T-cell (primary cell): Measurements from ENCODE around the gene DNAAF5. TPM values are rescaled to one million over a fixed set of nuclear protein-coding genes. Genes with fewer than 3 reads are reported as not detected.
"Not testable (repeated sequence)": the region's sequence is repeated elsewhere in the genome, so short reads cannot be mapped to it uniquely, and the experiment has no call there.

ENCODE experiments used
- ATAC-seq, 4 experiments: fragments of 200-7000 bp in 3 of 4; fragments of 150-1000 bp in 1 of 4; cut with Tn5 transposase; replicated peaks in 1 of 4; 1 replicate in 3 of 4; 2 replicates in 1 of 4; pipeline ENCODE4 v1.10.0; 2021; ENCODE audit warnings: moderate library complexity in 3 of 4, mild to moderate bottlenecking in 2 of 4, moderate number of reproducible peaks in 1 of 4
- CTCF ChIA-PET, 2 donors: fragments of 300-600 bp; sonication (Branson Sonifier 250); formaldehyde crosslinking; loops; one replicate each; lab custom pipeline; 2022; ENCODE audit warnings: antibody characterized with exemption in 2 of 2; lab: Charles Lee
- POLR2A ChIA-PET, 2 donors: fragments of 300-600 bp; sonication (Branson Sonifier 250); formaldehyde crosslinking; loops; one replicate each; lab custom pipeline; 2022; ENCODE audit warnings: antibody characterized with exemption in 2 of 2; lab: Charles Lee
- DNase-seq, 35 experiments: peaks; one replicate each; pipeline versions ENCODE4 v3.0.0 to v3.0.0-alpha.2; 2013 to 2023
- H3K27ac ChIP-seq: one replicate; pipeline ENCODE4 v1.5.1; 2013; ENCODE audit warnings: low read length
- H3K27me3 ChIP-seq, 2 experiments: replicated peaks in 1 of 2; 1 replicate in 1 of 2; 2 replicates in 1 of 2; pipeline versions ENCODE4 v1.6.1 to v1.7.0; 2013; ENCODE audit warnings: low read length in 1 of 2, mixed read lengths in 1 of 2; ENCODE audit not compliant: control insufficient read depth in 2 of 2, insufficient read depth in 2 of 2; ENCODE audit errors: extremely low read depth in 1 of 2
- H3K36me3 ChIP-seq, 2 donors: 1 replicate in 1 of 2; 2 replicates in 1 of 2; pipeline versions ENCODE4 v1.6.1 to v1.7.0; 2013; ENCODE audit warnings: low read length in 1 of 2; ENCODE audit not compliant: control insufficient read depth in 2 of 2, insufficient read depth in 1 of 2; ENCODE audit errors: extremely low read depth in 1 of 2
- H3K4me1 ChIP-seq, 2 experiments: 1 replicate in 1 of 2; 2 replicates in 1 of 2; pipeline versions ENCODE4 v1.6.1 to v1.7.0; 2013; ENCODE audit warnings: low read length in 2 of 2, mixed read lengths in 1 of 2; ENCODE audit not compliant: insufficient read depth in 2 of 2, control insufficient read depth in 1 of 2; ENCODE audit errors: extremely low read depth in 1 of 2
- H3K4me3 ChIP-seq, 2 donors: 1 replicate in 1 of 2; 2 replicates in 1 of 2; pipeline versions ENCODE4 v1.5.1 to v1.7.0; 2013; ENCODE audit warnings: mild to moderate bottlenecking in 2 of 2, low read length in 1 of 2, moderate library complexity in 1 of 2; ENCODE audit not compliant: control insufficient read depth in 1 of 2; ENCODE audit errors: extremely low read depth in 1 of 2
- H3K9me3 ChIP-seq: 2 replicates; pipeline ENCODE4 v1.7.0; 2013
- H3K27ac Mint-ChIP-seq, 2 donors: one replicate each; pipeline ENCODE4 v1.8.0; 2020 to 2021; ENCODE audit warnings: mild to moderate bottlenecking in 2 of 2, mixed read lengths in 2 of 2
- H3K27me3 Mint-ChIP-seq, 2 donors: one replicate each; pipeline ENCODE4 v1.8.0; 2021 to 2022; ENCODE audit warnings: mixed read lengths in 2 of 2
- H3K36me3 Mint-ChIP-seq: one replicate; pipeline ENCODE4 v1.8.0; 2021; ENCODE audit warnings: mixed read lengths
- H3K4me1 Mint-ChIP-seq, 3 donors: one replicate each; pipeline ENCODE4 v1.8.0; 2020 to 2022; ENCODE audit warnings: mixed read lengths in 3 of 3, mild to moderate bottlenecking in 1 of 3
- H3K4me3 Mint-ChIP-seq, 3 donors: one replicate each; pipeline ENCODE4 v1.8.0; 2020 to 2022; ENCODE audit warnings: mild to moderate bottlenecking in 3 of 3, mixed read lengths in 3 of 3, moderate library complexity in 3 of 3
- H3K9me3 Mint-ChIP-seq, 3 donors: one replicate each; pipeline ENCODE4 v1.8.0; 2020 to 2022; ENCODE audit warnings: mixed read lengths in 3 of 3
- whole genome bisulfite sequencing: methylation state at CpG from one replicate; pipeline ENCODE4 v1.1.5; 2013; ENCODE audit warnings: missing lambda C conversion rate; ENCODE audit not compliant: insufficient coverage; 5-methylcytosine and 5-hydroxymethylcytosine counted together
- total RNA-seq, 35 experiments: library from RNA in 6 of 35; stranded (reverse) in 6 of 35; fragments of 120-200 nt in 1 of 35; gene quantifications; one replicate each; pipeline versions ENCODE4 v1.2.1 to v1.2.4 and lab custom pipeline; 2013 to 2026

DNAAF5 gene
- total RNA-seq, 5 donors from 2014 or later (not counting 1 experiment from before 2014, with no cell fraction given) = 12.8 to 21.4 (median 17.1) TPM

DNA sequence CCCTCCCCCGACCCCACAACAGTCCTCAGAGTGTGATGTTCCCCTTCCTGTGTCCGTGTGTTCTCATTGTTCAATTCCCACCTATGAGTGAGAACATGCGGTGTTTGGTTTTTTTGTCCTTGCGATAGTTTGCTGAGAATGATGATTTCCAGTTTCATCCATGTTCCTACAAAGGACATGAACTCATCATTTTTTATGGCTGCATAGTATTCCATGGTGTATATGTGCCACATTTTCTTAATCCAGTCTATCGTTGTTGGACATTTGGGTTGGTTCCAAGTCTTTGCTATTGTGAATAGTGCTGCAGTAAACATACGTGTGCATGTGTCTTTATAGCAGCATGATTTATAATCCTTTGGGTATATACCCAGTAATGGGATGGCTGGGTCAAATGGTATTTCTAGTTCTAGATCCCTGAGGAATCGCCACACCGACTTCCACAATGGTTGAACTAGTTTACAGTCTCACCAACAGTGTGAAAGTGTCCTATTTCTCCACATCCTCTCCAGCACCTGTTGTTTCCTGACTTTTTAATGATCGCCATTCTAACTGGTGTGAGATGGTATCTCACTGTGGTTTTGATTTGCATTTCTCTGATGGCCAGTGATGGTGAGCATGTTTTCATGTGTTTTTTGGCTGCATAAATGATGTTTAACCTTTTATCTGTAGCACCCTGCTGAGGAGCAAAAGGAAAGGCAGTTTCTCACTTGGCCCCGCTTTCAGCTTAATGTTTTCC, 70.1 kb downstream of the DNAAF5 start:
- H3K9me3 Mint-ChIP-seq, H3K36me3 ChIP-seq, H3K27ac Mint-ChIP-seq, H3K4me1 Mint-ChIP-seq, H3K4me3 ChIP-seq, H3K36me3 Mint-ChIP-seq, H3K27me3 ChIP-seq, POLR2A ChIA-PET, H3K4me3 Mint-ChIP-seq, H3K27me3 Mint-ChIP-seq, ATAC-seq, H3K9me3 ChIP-seq, H3K4me1 ChIP-seq, H3K27ac ChIP-seq, DNase-seq: not testable (repeated sequence)
- WGBS = 100% methylated on average over 1 of the region's 10 CpGs
- CTCF ChIA-PET = interaction anchor here in 1 of 2 donors (0.5 kb wide), 1 partner anchor 28 kb away, joined by 3 read pairs; no protein-coding TSS in a partner anchor

DNA sequence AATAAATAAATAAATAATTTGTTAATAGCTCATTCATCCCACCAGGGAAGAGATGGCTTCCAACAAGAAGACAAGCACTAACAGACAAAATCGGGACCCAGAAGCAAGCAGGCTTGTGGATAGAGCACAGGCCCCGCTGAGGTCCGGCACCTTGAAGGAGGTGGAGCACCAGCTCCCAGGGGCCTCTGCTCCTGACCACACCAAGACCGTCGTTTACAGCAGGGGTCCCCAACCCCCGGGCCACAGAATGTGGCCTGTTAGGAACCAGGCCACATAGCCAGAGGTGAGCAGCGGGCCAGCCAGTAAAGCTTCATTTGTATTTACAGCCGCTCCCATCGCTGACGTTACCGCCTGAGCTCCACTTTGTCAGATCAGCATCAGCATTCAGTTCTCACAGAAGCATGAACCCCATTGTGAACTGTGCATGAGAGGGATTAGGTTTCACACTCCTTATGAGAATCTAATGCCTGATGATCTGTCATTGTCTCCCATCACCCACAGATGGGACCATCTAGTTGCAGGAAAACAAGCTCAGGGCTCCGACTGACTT, 72.5 kb downstream of the DNAAF5 start:
- ChIA-PET CTCF (no interaction called here), POLR2A (no interaction called here)
- Histone ChIP-seq H3K4me3 (no peak overlapping the region), H3K27ac (no peak overlapping the region), H3K36me3 (no peaks in the 10 kb centered on the region), H3K27me3 (peaks cover 0 to 7% of the 10 kb centered on the region in 2 experiments), H3K4me1 (no peaks in the 10 kb centered on the region), H3K9me3 (no peaks in the 10 kb centered on the region)
- Mint-ChIP-seq H3K27ac (no peak overlapping the region), H3K9me3 (no peaks in the 10 kb centered on the region), H3K4me1 (no peaks in the 10 kb centered on the region), H3K4me3 (no peak overlapping the region), H3K36me3 (no peaks in the 10 kb centered on the region), H3K27me3 (no peaks in the 10 kb centered on the region)
- DNase-seq (no peak), ATAC-seq (no peak)
- WGBS = 98% methylated on average over 7 of the region's 12 CpGs

DNA sequence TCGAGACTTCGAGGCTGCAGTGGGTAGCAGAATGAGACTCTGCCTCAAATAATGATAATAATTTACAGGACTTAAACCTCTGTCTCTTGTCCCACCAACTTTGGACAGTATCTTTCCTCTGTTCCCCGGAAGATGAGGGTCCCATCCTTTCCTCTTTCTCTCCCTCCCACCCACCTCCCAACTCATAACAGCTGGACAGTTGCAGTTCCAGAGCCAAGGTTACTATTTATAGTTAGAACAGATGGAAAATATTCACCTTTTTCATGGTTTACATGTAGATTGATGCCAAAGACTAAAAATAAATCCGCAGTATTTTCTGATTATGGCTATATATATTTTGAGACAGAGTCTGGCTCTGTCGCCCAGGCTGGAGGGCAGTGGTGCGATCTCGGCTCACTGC, 74.2 kb downstream of the DNAAF5 start:
- no peak overlapping the region for H3K4me3 ChIP-seq
- peaks cover 0 to 7% of the 10 kb centered on the region in 2 experiments for H3K27me3 ChIP-seq
- no peak overlapping the region for H3K27ac ChIP-seq
- CTCF ChIA-PET = interaction anchor here in 1 of 2 donors (0.6 kb wide), 1 partner anchor 268 kb away, joined by 7 read pairs; no protein-coding TSS in a partner anchor
- Mint-ChIP-seq H3K4me1 (no peaks in the 10 kb centered on the region), H3K9me3 (no peaks in the 10 kb centered on the region), H3K4me3 (no peak overlapping the region), H3K27me3 (no peaks in the 10 kb centered on the region), H3K36me3 (no peaks in the 10 kb centered on the region), H3K27ac (no peak overlapping the region)
- POLR2A ChIA-PET = no interaction called here
- DNase-seq = no peak
- H3K9me3 ChIP-seq = no peaks in the 10 kb centered on the region
- no CpG with 5 or more reads among the region's 7 CpGs for WGBS
- no peak for ATAC-seq
- H3K4me1 ChIP-seq = no peaks in the 10 kb centered on the region
- H3K36me3 ChIP-seq = no peaks in the 10 kb centered on the region

DNA sequence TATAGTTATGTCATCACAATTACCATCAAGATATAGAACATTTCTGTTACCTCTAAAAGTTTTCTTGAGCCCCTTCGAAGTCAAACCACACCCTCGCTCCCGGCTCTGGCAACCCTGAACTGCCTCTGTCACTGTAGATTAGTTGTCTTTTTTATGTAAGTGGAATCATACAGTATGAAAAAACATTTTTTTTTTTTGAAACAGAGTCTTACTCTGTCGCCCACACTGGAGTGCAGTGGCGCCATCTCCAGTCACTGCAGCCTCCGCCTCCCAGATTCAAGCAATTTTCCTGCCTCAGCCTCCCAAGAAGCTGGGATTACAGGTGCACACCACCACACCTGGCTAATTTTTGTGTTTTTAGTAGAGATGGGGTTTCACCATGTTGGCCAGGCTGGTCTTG, 74.9 kb downstream of the DNAAF5 start:
- H3K4me1 ChIP-seq, H3K9me3 Mint-ChIP-seq, H3K9me3 ChIP-seq, H3K27ac ChIP-seq, POLR2A ChIA-PET, H3K36me3 Mint-ChIP-seq, H3K4me1 Mint-ChIP-seq, H3K27me3 ChIP-seq, H3K4me3 ChIP-seq, ATAC-seq, H3K4me3 Mint-ChIP-seq, DNase-seq, H3K27me3 Mint-ChIP-seq, H3K36me3 ChIP-seq, H3K27ac Mint-ChIP-seq: not testable (repeated sequence)
- no CpG with 5 or more reads among the region's 6 CpGs for WGBS
- CTCF ChIA-PET = interaction anchor here in 1 of 2 donors (0.6 kb wide), 1 partner anchor 267 kb away, joined by 7 read pairs; no protein-coding TSS in a partner anchor

DNA sequence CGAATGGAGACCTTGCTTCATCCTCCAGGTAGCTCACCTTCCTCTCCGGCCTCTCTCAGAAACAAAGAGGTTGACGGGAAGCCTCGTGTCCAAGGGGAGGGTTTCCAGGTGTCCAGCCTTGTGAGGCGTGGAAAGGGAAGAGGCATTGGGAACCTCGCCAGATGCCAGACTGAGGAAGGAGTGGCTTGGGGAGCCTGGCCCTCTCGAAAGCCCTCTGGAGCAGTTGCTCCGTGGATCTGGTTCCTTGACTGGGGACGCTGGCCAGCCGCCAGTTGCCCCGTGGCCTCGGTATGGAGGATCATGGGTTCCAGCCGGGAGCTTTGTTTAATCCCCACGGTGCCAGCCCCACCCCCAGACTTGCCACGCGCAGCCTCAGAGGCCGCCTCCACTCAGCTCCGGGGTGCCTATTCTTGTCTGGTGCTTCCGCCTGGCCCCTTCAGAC, 75.5 kb downstream of the DNAAF5 start:
- no peak overlapping the region for H3K4me3 Mint-ChIP-seq
- Histone ChIP-seq H3K4me1 (no peaks in the 10 kb centered on the region), H3K27ac (no peak overlapping the region), H3K9me3 (no peaks in the 10 kb centered on the region), H3K36me3 (no peaks in the 10 kb centered on the region), H3K4me3 (no peak overlapping the region), H3K27me3 (peaks cover 0 to 7% of the 10 kb centered on the region in 2 experiments)
- H3K27ac Mint-ChIP-seq = no peak overlapping the region
- H3K36me3 Mint-ChIP-seq = no peaks in the 10 kb centered on the region
- ChIA-PET POLR2A (no interaction called here), CTCF (no interaction called here)
- WGBS = 90% methylated on average over 13 of the region's 19 CpGs
- H3K4me1 Mint-ChIP-seq = no peaks in the 10 kb centered on the region
- no peaks in the 10 kb centered on the region for H3K9me3 Mint-ChIP-seq
- ATAC-seq (no peak), DNase-seq (no peak)
- H3K27me3 Mint-ChIP-seq = no peaks in the 10 kb centered on the region

DNA sequence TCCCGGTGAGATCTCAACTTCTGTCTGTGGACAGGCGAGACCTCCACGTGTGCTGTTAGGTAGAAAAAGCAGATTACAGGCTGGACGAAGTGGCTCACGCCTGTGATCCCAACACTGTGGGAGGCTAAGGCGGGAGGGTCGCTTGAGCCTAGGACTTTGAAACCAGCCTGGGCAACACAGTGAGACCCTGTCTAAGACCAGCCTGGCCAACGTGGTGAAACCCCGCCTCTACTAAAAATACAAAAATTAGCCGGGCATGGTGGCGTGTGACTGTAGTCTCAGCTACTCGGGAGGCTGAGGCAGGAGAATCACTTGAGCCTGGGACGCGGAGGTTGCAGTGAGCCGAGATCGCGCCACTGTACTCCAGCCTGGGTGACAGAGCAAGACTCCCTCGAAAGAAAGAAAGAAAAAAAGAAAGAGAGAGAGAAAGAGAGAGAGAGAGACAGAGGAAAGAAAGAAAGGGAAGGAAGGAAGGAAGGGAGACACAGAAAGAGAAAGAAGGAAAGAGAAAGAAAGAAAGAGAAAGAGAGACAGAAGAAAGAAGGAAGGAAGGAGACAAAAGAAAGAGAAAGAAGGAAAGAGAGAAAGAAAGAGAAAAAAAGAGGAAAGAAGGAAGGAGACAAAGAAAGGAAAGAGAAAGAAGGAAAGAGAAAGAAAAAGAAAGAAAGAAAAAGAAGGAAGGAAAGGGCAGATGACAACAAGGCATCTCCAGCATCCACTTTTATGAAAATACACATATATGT, 76.2 kb downstream of the DNAAF5 start:
- CTCF ChIA-PET = no interaction called here
- no peak for DNase-seq
- WGBS = 92% methylated on average over 17 of the region's 18 CpGs

More for the DNA sequence above, 76.2 kb downstream of the DNAAF5 start:
- Mint-ChIP-seq H3K36me3 (no peaks in the 10 kb centered on the region), H3K9me3 (no peaks in the 10 kb centered on the region), H3K4me3 (no peak overlapping the region), H3K27me3 (no peaks in the 10 kb centered on the region), H3K4me1 (no peaks in the 10 kb centered on the region), H3K27ac (no peak overlapping the region)
- Histone ChIP-seq H3K36me3 (no peaks in the 10 kb centered on the region), H3K9me3 (no peaks in the 10 kb centered on the region), H3K4me3 (no peak overlapping the region), H3K4me1 (no peaks in the 10 kb centered on the region), H3K27me3 (peaks cover 0 to 7% of the 10 kb centered on the region in 2 experiments), H3K27ac (no peak overlapping the region)
- ATAC-seq = no peak
- POLR2A ChIA-PET = no interaction called here
